Measurements from ENCODE around the gene SPAG9.

DNA sequence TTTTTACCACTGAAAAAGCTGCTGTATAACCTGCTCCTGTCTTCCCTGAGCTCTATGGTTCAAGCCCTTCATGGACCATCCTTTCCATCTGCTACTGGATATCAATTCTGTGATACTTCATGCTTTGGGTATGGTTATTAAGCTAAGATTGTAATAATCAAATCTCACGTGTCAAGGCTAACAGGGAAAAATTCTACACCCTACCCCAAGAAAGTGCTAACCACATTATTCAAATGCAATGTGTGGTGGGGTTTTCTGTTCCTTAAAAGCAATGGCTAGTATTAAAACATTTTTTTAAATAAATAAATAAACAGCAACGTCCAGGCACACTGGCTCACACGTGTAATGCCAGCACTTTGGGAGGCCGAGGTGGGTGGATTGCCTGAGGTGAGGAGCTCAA, 65.9 kb downstream of the SPAG9 start:
- no peak for TF ChIP-seq WT1 (tag by site-specific recombination; IDR thresholded peaks at IDR 0.05)
- no peak for TF ChIP-seq ZNF664 (tag by site-specific recombination; IDR thresholded peaks at IDR 0.05)
- TF ChIP-seq, protein P1, sequence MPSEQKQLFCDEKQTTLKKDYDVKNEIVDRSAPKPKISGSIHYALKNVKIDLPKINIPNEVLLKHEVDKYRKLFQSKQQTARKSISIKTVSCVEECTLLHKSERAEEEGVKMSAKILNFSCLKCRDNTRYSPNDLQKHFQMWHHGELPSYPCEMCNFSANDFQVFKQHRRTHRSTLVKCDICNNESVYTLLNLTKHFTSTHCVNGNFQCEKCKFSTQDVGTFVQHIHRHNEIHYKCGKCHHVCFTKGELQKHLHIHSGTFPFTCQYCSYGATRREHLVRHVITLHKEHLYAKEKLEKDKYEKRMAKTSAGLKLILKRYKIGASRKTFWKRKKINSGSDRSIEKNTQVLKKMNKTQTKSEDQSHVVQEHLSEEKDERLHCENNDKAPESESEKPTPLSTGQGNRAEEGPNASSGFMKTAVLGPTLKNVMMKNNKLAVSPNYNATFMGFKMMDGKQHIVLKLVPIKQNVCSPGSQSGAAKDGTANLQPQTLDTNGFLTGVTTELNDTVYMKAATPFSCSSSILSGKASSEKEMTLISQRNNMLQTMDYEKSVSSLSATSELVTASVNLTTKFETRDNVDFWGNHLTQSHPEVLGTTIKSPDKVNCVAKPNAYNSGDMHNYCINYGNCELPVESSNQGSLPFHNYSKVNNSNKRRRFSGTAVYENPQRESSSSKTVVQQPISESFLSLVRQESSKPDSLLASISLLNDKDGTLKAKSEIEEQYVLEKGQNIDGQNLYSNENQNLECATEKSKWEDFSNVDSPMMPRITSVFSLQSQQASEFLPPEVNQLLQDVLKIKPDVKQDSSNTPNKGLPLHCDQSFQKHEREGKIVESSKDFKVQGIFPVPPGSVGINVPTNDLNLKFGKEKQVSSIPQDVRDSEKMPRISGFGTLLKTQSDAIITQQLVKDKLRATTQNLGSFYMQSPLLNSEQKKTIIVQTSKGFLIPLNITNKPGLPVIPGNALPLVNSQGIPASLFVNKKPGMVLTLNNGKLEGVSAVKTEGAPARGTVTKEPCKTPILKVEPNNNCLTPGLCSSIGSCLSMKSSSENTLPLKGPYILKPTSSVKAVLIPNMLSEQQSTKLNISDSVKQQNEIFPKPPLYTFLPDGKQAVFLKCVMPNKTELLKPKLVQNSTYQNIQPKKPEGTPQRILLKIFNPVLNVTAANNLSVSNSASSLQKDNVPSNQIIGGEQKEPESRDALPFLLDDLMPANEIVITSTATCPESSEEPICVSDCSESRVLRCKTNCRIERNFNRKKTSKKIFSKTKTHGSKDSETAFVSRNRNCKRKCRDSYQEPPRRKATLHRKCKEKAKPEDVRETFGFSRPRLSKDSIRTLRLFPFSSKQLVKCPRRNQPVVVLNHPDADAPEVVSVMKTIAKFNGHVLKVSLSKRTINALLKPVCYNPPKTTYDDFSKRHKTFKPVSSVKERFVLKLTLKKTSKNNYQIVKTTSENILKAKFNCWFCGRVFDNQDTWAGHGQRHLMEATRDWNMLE (tag by site-specific recombination; conservative IDR thresholded peaks at IDR 0.05; ENCODE audit: low read depth), result no peak
- no peak for TF ChIP-seq ZNF341 (tag by site-specific recombination; IDR thresholded peaks at IDR 0.05; ENCODE audit: low read depth)
- no peak for TF ChIP-seq ZNF785 (tag by site-specific recombination; IDR thresholded peaks at IDR 0.05)
- no peak for TF ChIP-seq ZNF501 (tag by site-specific recombination; IDR thresholded peaks at IDR 0.05)
- TF ChIP-seq ZNF202 (tag by site-specific recombination; IDR thresholded peaks at IDR 0.05; ENCODE audit: borderline replicate concordance), result no peak
- no peak for TF ChIP-seq ZNF792 (tag by site-specific recombination; IDR thresholded peaks at IDR 0.05)
- TF ChIP-seq ZNF701 (tag by site-specific recombination; IDR thresholded peaks at IDR 0.05), result no peak
- no peak for TF ChIP-seq GLI4 (tag by site-specific recombination; IDR thresholded peaks at IDR 0.05)
- no peak for TF ChIP-seq GLIS2 (tag by site-specific recombination; IDR thresholded peaks at IDR 0.05)
- TF ChIP-seq KLF7 (tag by site-specific recombination; IDR thresholded peaks at IDR 0.05; ENCODE audit: borderline replicate concordance), result no peak
- TF ChIP-seq, protein P2, sequence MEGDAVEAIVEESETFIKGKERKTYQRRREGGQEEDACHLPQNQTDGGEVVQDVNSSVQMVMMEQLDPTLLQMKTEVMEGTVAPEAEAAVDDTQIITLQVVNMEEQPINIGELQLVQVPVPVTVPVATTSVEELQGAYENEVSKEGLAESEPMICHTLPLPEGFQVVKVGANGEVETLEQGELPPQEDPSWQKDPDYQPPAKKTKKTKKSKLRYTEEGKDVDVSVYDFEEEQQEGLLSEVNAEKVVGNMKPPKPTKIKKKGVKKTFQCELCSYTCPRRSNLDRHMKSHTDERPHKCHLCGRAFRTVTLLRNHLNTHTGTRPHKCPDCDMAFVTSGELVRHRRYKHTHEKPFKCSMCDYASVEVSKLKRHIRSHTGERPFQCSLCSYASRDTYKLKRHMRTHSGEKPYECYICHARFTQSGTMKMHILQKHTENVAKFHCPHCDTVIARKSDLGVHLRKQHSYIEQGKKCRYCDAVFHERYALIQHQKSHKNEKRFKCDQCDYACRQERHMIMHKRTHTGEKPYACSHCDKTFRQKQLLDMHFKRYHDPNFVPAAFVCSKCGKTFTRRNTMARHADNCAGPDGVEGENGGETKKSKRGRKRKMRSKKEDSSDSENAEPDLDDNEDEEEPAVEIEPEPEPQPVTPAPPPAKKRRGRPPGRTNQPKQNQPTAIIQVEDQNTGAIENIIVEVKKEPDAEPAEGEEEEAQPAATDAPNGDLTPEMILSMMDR (tag by site-specific recombination; IDR thresholded peaks at IDR 0.05), result no peak
- no peak for TF ChIP-seq ZNF529 (tag by site-specific recombination; IDR thresholded peaks at IDR 0.05; ENCODE audit: insufficient replicate concordance)
